ENCODE data around the gene KLF6.
A peak's percentile ranks its signal among the peaks of the same experiment; 100 is the strongest.

KLF6 gene

DNA sequence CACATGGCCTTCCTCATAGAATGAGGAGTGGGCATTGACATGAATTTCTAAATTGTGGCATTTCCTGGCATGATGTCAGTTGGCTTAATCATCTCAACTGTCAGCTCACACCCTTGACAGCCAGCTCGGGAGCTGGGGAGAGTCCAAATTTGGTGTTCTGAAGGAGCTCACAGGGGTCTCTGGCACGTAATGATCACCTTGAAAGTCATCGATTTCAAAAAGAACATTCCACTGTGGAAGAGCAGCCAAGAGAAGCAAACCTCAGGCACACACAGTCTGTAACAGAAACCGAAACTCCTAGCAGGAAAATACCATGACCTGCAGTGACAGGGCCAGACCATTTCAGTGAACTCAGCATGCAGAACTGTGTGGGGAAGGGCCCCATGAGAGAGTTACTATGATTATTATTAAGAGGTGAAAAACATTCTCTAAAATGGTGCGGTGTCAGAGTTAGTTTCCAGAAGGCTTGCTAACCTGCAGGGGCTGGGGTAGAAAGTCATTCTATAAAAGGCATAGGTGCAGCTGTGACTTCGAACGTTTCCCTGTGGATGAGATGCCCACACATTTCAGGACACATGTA lies 26.4 kb upstream of the KLF6 start:
- DNase-seq (ENCODE audit: low spot score): no peak

DNA sequence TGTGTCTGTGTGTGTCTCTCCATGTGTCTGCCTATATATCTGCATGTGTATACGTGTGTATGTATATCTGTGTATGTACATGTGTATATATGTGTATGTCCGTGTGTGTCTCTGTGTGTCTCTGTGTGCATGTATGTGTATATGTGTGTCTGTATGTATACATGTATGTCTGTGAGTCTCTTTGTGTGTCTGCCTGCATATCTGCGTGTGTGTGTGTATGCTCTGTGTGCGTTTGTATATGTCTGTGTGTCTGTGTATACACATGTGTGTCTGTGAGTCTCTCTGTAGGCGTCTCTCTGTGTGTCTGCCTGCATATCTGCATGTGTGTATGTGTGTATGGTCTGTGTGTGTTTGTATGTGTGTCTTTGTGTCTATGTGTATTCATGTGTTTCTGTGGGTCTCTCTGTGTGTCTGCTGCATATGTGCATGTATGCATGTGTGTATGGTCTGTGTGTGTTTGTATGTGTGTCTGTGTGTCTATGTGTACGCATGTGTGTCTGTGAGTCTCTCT lies 23.7 kb upstream of the KLF6 start:
- no peak for DNase-seq (ENCODE audit: low spot score)

- DNase-seq (ENCODE audit: low spot score): no peak
Observed at GRCh38 chr10:3807928-3808496, 23.0 kb upstream of the KLF6 start.

DNA sequence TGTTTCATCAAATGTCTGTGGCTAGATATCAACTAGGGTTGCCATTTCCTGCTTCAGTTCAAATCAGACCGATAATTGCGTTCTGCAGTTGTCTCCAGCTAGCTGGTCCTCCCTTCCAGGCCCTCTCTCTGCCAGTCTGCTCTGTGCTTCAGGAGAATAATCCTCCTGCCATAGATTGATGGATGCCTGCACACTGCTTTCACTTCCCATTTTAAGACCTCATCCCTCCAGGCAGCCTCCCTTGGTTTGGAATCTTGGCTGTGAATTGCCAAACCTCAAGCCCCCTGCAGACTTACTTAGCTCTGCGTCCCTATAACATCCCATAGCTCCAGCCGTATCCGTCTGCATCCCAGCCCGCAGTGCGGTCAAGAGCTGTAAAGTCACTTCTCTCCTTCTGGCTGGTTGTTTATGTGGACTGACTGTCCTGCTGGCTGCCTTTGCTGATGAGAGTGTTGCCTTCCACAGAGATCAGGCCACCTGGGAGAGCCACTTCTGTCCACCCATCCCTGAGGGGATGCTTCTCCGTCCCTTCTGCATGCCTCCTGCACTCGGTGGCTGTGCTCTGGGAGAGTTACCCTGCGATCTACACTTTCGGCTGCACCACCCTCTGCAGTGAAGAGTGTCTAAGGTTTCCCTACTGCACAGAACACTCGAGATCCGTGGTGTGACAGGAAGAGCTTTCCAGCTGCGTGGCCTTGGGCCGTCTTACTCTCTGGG lies 22.4 kb upstream of the KLF6 start:
- DNase-seq (ENCODE audit: low spot score): no peak

DNA sequence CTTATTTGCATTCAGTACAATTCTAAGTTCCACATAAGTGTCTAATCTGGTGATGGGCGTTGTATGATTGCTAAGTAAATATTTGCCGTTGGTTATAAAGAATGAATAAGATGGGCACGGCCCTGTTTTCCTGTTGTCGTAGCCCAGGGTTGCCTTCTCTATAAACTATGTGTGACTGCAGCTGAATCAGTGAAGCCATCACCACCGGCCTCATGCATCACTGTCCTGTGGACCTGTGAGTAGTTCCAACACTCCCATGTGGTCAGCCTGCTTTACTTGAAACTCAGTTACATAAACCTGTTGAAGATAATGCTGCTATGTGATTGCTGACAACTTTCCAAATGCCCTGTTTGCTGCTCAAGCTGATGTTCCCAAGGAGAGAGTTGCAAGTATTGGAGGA lies 21.6 kb upstream of the KLF6 start:
- DNase-seq (ENCODE audit: low spot score): peak; percentile 51

- peak; percentile 24 for DNase-seq (ENCODE audit: low spot score)
Observed at GRCh38 chr10:3805791-3806461, 20.9 kb upstream of the KLF6 start.

GRCh38 chr10:3805201-3805790 lies 20.3 kb upstream of the KLF6 start:
- peak; percentile 88 for DNase-seq (ENCODE audit: low spot score)

- DNase-seq (ENCODE audit: low spot score): no peak
Observed at GRCh38 chr10:3803927-3804741, 19.1 kb upstream of the KLF6 start.

- peak; percentile 46 for DNase-seq (ENCODE audit: low spot score)
Observed at GRCh38 chr10:3803295-3803926, 18.4 kb upstream of the KLF6 start.

GRCh38 chr10:3802526-3803265 lies 17.7 kb upstream of the KLF6 start:
- DNase-seq (ENCODE audit: low spot score): no peak

DNA sequence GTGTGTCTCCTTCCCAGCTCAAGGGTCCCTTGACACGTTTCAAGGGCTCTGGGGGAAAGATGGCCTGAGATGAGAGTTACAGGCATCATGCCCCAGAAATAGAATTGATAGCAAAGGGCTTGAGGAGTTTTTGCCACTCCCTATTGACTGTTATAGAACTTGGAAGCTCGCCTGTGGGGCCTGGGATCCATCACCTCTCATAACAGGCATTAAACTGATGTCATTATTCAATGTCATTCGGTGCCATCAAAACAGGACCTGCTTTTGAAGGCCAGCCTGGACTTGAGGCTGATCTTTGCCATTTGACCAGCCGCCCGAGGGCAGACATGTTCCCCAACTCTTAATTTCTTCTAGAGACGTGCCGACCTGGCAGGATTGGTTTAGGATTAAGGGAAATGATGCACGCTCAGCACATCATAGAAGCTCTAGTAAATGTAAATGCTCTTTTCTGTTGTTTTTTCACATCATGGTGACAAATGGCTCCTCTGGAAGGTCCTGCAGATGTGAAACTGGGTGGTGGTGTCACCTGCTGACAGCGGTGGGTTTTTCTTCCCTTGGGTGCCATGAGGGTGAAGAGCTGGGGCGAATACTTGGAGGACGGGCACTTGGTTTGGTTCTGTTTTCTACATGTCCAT lies 16.7 kb upstream of the KLF6 start:
- no peak for DNase-seq (ENCODE audit: low spot score)

DNA sequence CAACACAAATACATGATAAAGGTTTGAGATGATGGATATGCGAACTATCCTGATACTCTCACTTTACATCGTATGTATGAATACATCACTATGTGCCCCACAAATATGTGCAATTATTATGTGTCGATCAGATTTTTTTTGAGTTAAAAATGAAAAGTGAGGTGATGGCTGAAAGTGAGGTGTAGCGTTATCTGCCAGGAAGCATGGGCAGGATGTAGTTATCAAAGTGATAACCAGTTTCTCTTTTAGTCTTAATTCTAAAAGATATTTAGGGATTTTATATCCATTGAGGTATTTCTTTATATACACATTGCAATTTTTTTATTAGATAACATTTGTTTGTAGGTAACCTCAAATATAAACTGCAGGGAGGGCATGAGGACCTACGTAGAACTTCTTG lies 15.6 kb upstream of the KLF6 start:
- DNase-seq (ENCODE audit: low spot score): no peak

GRCh38 chr10:3797750-3798149 lies 12.7 kb upstream of the KLF6 start:
- no peak for DNase-seq (ENCODE audit: low spot score)

DNA sequence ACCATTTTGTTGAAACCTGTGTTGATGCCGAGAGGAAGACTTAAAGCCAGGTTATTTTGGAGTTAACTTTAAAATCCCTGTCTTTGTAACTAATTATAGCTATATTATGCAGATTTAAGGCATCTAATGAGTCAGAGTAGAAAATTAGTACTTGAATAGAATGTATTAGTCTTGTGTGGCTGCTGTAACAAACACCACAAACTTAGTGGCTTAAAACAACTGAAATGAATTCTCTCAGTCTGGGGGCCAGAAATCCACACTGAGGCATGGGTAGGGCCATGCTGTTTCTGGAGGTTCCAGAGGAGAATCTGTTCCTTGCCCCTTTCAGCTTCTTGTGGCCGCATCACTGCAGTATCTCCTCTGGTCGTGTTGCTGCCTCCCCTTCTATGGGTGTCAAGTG lies 8.5 kb upstream of the KLF6 start:
- DNase-seq (ENCODE audit: low spot score): no peak

GRCh38 chr10:3792710-3793219 lies 7.8 kb upstream of the KLF6 start:
- no peak for DNase-seq (ENCODE audit: low spot score)

DNA sequence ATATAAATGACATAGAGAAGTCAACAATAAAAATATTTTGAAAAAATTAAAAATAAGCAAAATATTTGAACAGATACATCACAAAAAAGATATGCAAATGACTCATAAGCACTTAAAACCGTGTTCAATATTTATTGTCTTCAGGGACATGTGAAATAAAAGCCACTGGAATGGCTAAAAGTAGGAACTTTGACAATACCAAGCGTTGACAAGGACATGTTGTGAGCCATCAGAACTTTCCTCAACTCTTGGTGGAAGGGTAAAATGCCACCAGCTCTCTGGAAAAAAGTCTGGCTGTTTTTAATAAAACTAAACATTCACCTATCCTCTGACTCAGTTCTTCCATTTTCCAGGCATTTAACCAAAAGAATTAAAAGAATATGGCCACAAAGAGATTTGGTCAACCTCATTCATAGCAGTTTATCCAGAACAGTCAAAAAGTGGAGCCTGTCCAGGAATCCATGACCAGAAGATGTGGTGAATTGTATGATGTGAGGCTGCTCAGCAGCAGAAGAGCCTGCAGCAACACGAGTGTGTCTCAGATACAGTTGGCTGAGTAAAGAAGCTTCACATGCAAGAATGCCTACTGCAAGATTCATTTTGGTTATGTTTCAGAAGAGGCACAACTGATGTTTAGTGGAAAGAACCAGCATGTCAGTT lies 7.1 kb upstream of the KLF6 start:
- no peak for DNase-seq (ENCODE audit: low spot score)

DNA sequence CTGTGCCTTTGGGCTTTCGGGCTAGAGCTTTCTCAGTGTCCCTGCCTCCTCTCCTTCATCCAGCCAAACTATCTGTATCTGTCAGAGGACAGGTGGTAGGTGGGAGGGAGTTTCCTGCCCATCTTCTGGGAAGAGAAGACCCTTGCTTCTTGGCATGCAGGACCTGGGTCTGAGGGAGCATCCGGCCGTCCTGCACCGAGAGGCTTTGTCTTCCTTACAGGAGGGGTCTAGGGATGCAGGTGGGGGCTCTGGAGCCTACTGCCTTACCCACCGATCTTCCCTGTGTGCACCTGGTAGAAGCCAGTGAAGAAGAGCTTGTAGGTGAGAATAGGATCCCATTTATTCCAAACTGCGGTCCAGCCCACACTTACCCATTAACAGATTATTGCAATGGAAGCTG lies 5.8 kb upstream of the KLF6 start:
- no peak for DNase-seq (ENCODE audit: low spot score)

GRCh38 chr10:3790272-3790671 lies 5.3 kb upstream of the KLF6 start:
- no peak for DNase-seq (ENCODE audit: low spot score)

DNA sequence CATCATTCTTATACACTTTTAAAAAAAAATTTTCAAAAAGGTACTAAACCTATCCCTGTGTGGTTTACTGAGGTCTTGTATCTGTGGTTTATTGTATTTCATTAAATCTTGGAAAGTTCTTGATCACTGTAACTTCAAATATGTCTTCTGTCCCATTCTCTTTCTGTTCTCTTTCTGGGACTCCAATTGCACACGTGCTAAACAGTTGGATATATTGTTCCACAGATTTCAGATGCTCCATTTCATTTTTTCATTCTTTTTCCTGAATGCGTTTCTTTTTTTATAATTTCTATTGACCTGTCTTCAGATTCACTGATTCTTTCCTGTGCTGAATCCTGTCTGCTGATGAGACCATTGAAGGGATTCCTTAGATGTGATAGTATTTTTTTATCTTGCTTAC lies 4.6 kb upstream of the KLF6 start:
- DNase-seq (ENCODE audit: low spot score): no peak
